ENCODE measurements around the gene MEF2A. TPM values are rescaled to one million over a fixed set of nuclear protein-coding genes. Genes with fewer than 3 reads are reported as not detected.

MEF2A gene
- polyA plus RNA-seq, 1 donor: 56.4 TPM

- DNase-seq (ENCODE audit: low read depth): no peak
Observed at GRCh38 chr15:99562238-99562637, 3.5 kb upstream of the MEF2A start.

GRCh38 chr15:99564221-99565048 is 1.3 kb upstream of the MEF2A start:
- DNase-seq (ENCODE audit: low read depth): no peak

- no peak for DNase-seq (ENCODE audit: low read depth)
Observed at GRCh38 chr15:99565049-99565298, 810 bp upstream of the MEF2A start.

GRCh38 chr15:99566157-99566897 is 543 bp downstream of the MEF2A start:
- DNase-seq (ENCODE audit: low read depth): no peak

- no peak for DNase-seq (ENCODE audit: low read depth)
Observed at GRCh38 chr15:99568625-99569352, 3.0 kb downstream of the MEF2A start.

- no peak for DNase-seq (ENCODE audit: low read depth)
Observed at GRCh38 chr15:99571299-99571698, 5.5 kb downstream of the MEF2A start.

GRCh38 chr15:99574048-99574447 is 8.3 kb downstream of the MEF2A start:
- no peak for DNase-seq (ENCODE audit: low read depth)

GRCh38 chr15:99574502-99574901 is 8.7 kb downstream of the MEF2A start:
- no peak for DNase-seq (ENCODE audit: low read depth)

GRCh38 chr15:99578809-99579208 is 13.0 kb downstream of the MEF2A start:
- DNase-seq (ENCODE audit: low read depth): no peak

GRCh38 chr15:99580076-99580475 is 14.3 kb downstream of the MEF2A start:
- DNase-seq (ENCODE audit: low read depth): no peak

GRCh38 chr15:99582508-99582960 is 16.8 kb downstream of the MEF2A start:
- DNase-seq (ENCODE audit: low read depth): no peak

GRCh38 chr15:99584081-99584600 is 18.4 kb downstream of the MEF2A start:
- DNase-seq (ENCODE audit: low read depth): no peak

GRCh38 chr15:99586121-99586520 is 20.3 kb downstream of the MEF2A start:
- no peak for DNase-seq (ENCODE audit: low read depth)

GRCh38 chr15:99589801-99590200 is 24.0 kb downstream of the MEF2A start:
- no peak for DNase-seq (ENCODE audit: low read depth)

GRCh38 chr15:99590913-99591646 is 25.3 kb downstream of the MEF2A start:
- DNase-seq (ENCODE audit: low read depth): no peak

- no peak for DNase-seq (ENCODE audit: low read depth)
Observed at GRCh38 chr15:99592145-99592791, 26.5 kb downstream of the MEF2A start.

GRCh38 chr15:99593070-99593469 is 27.3 kb downstream of the MEF2A start:
- no peak for DNase-seq (ENCODE audit: low read depth)

GRCh38 chr15:99594916-99595315 is 29.1 kb downstream of the MEF2A start:
- DNase-seq (ENCODE audit: low read depth): no peak

- no peak for DNase-seq (ENCODE audit: low read depth)
Observed at GRCh38 chr15:99598296-99598695, 32.5 kb downstream of the MEF2A start.

- no peak for DNase-seq (ENCODE audit: low read depth)
Observed at GRCh38 chr15:99603828-99604227, 38.0 kb downstream of the MEF2A start.

- DNase-seq (ENCODE audit: low read depth): no peak
Observed at GRCh38 chr15:99604865-99605264, 39.1 kb downstream of the MEF2A start.
